CD4-positive, alpha-beta T cell (primary cell): ENCODE results near the gene ALDH3A2. TPM values are rescaled to one million over a fixed set of nuclear protein-coding genes. Genes with fewer than 3 reads are reported as not detected.

Source experiments
- ATAC-seq: fragments of 200-7000 bp; cut with Tn5 transposase; one replicate; pipeline ENCODE4 v1.10.0; 2022; ENCODE audit warnings: mild to moderate bottlenecking; ENCODE audit not compliant: poor library complexity
- CTCF ChIA-PET: fragments of 350-600 bp; sonication (Branson Sonifier 250); formaldehyde crosslinking; loops from one replicate; lab custom pipeline; 2021; ENCODE audit warnings: antibody characterized with exemption, inconsistent platforms; lab: Charles Lee
- POLR2A ChIA-PET: fragments of 350-600 bp; sonication (Branson Sonifier 250); formaldehyde crosslinking; loops from one replicate; lab custom pipeline; 2021; ENCODE audit warnings: antibody characterized with exemption, inconsistent platforms; lab: Charles Lee
- DNase-seq, 14 experiments: peaks; one replicate each; pipeline ENCODE4 v3.0.0-alpha.2; 2013 to 2020; ENCODE audit warnings: mixed read lengths in 2 of 14
- H3K27ac ChIP-seq, 2 donors: one replicate each; pipeline versions ENCODE4 v1.5.1 to v1.7.0; 2013; ENCODE audit warnings: low read length in 2 of 2, low read depth in 1 of 2, mild to moderate bottlenecking in 1 of 2
- H3K27me3 ChIP-seq, 2 experiments: 1 replicate in 1 of 2; 2 replicates in 1 of 2; pipeline versions ENCODE4 v1.6.1 to v1.7.0; 2013; ENCODE audit warnings: low read length in 2 of 2, control low read depth in 1 of 2, mild to moderate bottlenecking in 1 of 2, moderate library complexity in 1 of 2; ENCODE audit not compliant: insufficient read depth in 2 of 2, control insufficient read depth in 1 of 2
- H3K36me3 ChIP-seq: one replicate; pipeline ENCODE4 v1.6.1; 2013; ENCODE audit warnings: low read length, control low read depth; ENCODE audit not compliant: insufficient read depth
- H3K4me1 ChIP-seq: one replicate; pipeline ENCODE4 v1.6.1; 2013; ENCODE audit warnings: low read length, control low read depth; ENCODE audit not compliant: insufficient read depth
- H3K4me3 ChIP-seq: one replicate; pipeline ENCODE4 v1.5.1; 2013; ENCODE audit warnings: mild to moderate bottlenecking, low read length, moderate library complexity
- H3K9me3 ChIP-seq, 2 experiments: 1 replicate in 1 of 2; 2 replicates in 1 of 2; pipeline versions ENCODE4 v1.6.1 to v1.7.0; 2013; ENCODE audit warnings: low read length in 2 of 2, mild to moderate bottlenecking in 2 of 2, control low read depth in 1 of 2, moderate library complexity in 1 of 2; ENCODE audit not compliant: control insufficient read depth in 1 of 2, insufficient read depth in 1 of 2
- H3K27ac Mint-ChIP-seq: one replicate; pipeline ENCODE4 v1.8.0; 2020; ENCODE audit warnings: mixed read lengths
- H3K27me3 Mint-ChIP-seq: one replicate; pipeline ENCODE4 v1.8.0; 2021; ENCODE audit warnings: mixed read lengths
- H3K36me3 Mint-ChIP-seq: one replicate; pipeline ENCODE4 v1.8.0; 2021; ENCODE audit warnings: low read depth, mixed read lengths
- H3K4me1 Mint-ChIP-seq: one replicate; pipeline ENCODE4 v1.8.0; 2021; ENCODE audit warnings: low read depth, mixed read lengths
- H3K4me3 Mint-ChIP-seq: one replicate; pipeline ENCODE4 v1.8.0; 2020; ENCODE audit warnings: mild to moderate bottlenecking, mixed read lengths
- H3K9me3 Mint-ChIP-seq: one replicate; pipeline ENCODE4 v1.8.0; 2020; ENCODE audit warnings: mixed read lengths
- intact Hi-C, 2 experiments: fragments of 100-400 bp; cut with DNase I in 1 of 2; cut with micrococcal nuclease in 1 of 2; formaldehyde crosslinking; loops; one replicate each; pipeline versions ENCODE4 v1.15.1 to v1.9.0; 2023 to 2025; cut with DNase I, micrococcal nuclease
- total RNA-seq, 174 experiments: library from RNA in 2 of 174; stranded (reverse) in 2 of 174; gene quantifications; one replicate each; pipeline ENCODE4 v1.2.3 and lab custom pipeline; 2021 to 2026
- TF ChIP-seq, protein P1 (sequence below): fragments of 200-600 bp; IDR thresholded peaks from one replicate; pipeline ENCODE4 v1.8.0; 2022; ENCODE audit warnings: antibody characterized with exemption, mild to moderate bottlenecking

ALDH3A2 gene
- total RNA-seq, 2 experiments from 2014 or later: 20.0 to 20.9 TPM

DNA sequence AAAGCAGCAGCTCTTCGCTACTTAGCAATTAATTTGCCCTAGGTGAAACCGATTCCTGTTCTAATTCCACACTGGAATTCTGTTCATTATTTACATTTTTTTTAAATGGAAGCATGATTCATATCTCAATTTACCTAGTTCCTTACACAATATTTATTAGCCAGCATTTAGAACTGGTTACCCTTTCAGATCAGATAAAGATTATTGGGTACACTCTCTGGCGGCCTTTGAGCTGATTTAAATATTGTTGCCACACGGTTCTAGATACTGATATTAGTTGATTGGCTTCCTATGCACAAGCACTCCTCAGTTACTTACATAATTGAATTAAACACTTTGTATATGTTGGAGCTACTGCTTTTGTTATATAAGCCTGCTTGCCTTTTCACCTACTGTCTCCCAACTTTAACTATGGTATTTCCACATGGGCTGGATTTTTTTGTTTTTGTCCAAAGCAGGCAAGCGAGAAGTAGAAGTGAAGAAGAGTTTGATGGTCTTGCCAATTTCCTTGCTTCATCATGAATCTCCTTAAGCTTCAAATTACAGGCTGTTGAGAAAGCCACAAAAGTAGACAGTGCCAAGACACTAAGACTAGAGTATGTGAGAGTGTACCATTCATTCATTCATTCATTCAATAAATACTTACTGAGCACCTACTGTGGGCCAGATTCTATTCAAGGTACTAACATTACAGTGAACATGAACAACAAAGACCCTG, 3.9 kb upstream of the ALDH3A2 start:
- Mint-ChIP-seq H3K9me3 (no peaks in the 10 kb centered on the region), H3K27me3 (peaks cover under 1% of the 10 kb centered on the region), H3K27ac (no peak overlapping the region), H3K36me3 (no peaks in the 10 kb centered on the region), H3K4me3 (no peak overlapping the region), H3K4me1 (peaks cover 23% of the 10 kb centered on the region)
- Histone ChIP-seq H3K4me3 (no peak overlapping the region), H3K4me1 (peaks cover 16% of the 10 kb centered on the region), H3K27me3 (no peaks in the 10 kb centered on the region), H3K27ac (no peak overlapping the region), H3K9me3 (no peaks in the 10 kb centered on the region), H3K36me3 (no peaks in the 10 kb centered on the region)
- ChIA-PET CTCF (no interaction called here), POLR2A (no interaction called here)
- ATAC-seq (no peak), DNase-seq (no peak)
- TF ChIP-seq, protein P1, sequence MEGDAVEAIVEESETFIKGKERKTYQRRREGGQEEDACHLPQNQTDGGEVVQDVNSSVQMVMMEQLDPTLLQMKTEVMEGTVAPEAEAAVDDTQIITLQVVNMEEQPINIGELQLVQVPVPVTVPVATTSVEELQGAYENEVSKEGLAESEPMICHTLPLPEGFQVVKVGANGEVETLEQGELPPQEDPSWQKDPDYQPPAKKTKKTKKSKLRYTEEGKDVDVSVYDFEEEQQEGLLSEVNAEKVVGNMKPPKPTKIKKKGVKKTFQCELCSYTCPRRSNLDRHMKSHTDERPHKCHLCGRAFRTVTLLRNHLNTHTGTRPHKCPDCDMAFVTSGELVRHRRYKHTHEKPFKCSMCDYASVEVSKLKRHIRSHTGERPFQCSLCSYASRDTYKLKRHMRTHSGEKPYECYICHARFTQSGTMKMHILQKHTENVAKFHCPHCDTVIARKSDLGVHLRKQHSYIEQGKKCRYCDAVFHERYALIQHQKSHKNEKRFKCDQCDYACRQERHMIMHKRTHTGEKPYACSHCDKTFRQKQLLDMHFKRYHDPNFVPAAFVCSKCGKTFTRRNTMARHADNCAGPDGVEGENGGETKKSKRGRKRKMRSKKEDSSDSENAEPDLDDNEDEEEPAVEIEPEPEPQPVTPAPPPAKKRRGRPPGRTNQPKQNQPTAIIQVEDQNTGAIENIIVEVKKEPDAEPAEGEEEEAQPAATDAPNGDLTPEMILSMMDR: no peak
- intact Hi-C loops: loop anchor here (5.0 kb wide), 5 partner anchors 118 to 282 kb away; partner anchors contain the start of genes B9D1 (in 1 of the 2) and MAPK7 (in 1 of the 2)

DNA sequence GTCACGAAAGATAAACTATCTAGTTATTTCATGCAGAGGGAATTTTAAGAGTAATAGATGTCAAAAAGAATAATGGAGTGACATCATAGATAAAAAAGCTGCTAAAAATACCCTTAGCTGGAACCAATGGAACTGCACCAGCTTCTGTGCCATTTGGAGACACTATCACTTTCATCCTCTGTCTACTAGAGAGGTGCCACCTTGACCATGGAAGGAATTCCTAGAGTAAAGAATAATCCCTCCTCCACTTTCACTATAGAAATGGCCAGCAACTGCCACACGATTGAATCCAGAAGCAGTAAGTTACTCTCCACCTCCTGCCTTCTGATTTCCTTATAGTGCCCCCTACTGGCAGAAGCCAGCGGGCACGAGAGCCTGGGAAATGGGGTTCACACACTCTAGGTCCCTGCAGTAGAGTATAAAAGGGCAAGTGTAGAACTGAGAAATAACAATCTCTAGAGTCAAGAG, 2.8 kb upstream of the ALDH3A2 start:
- ATAC-seq: no peak

More for the DNA sequence above, 2.8 kb upstream of the ALDH3A2 start:
- Histone ChIP-seq H3K27ac (no peak overlapping the region), H3K9me3 (no peaks in the 10 kb centered on the region), H3K4me3 (no peak overlapping the region), H3K27me3 (no peaks in the 10 kb centered on the region), H3K4me1 (peaks cover 23% of the 10 kb centered on the region), H3K36me3 (no peaks in the 10 kb centered on the region)
- intact Hi-C loops: loop anchor here (5.0 kb wide), 5 partner anchors 117 to 283 kb away; partner anchors contain the start of genes B9D1 (in 1 of the 2) and MAPK7 (in 1 of the 2)
- H3K36me3 Mint-ChIP-seq: no peaks in the 10 kb centered on the region
- peaks cover 27% of the 10 kb centered on the region for H3K4me1 Mint-ChIP-seq
- no peaks in the 10 kb centered on the region for H3K27me3 Mint-ChIP-seq
- DNase-seq: peak in 13 of 14 experiments; percentile 8 to 69 (median 35)
- H3K27ac Mint-ChIP-seq: no peak overlapping the region
- TF ChIP-seq, protein P1: peak; percentile 50
- POLR2A ChIA-PET: no interaction called here
- peak overlapping the region; percentile 79 for H3K4me3 Mint-ChIP-seq
- H3K9me3 Mint-ChIP-seq: no peaks in the 10 kb centered on the region
- CTCF ChIA-PET: interaction anchor here (0.8 kb wide), 1 partner anchor 132 kb away, joined by 3 read pairs; no protein-coding TSS in a partner anchor
